HEK293 (cell line): Measurements from ENCODE around the gene CALHM3.

ENCODE experiments used
- CTCF ChIP-seq: fragments of 450-650 bp; formaldehyde crosslinking; IDR thresholded peaks from 2 replicates; pipeline ENCODE4 v1.5.1; 2016; ENCODE audit warnings: missing biosample characterization, missing genetic modification characterization
- GFI1B ChIP-seq: fragments of 450-650 bp; formaldehyde crosslinking; IDR thresholded peaks from 2 replicates; pipeline ENCODE4 v1.5.1; 2016; ENCODE audit warnings: missing biosample characterization, missing genetic modification characterization

DNA sequence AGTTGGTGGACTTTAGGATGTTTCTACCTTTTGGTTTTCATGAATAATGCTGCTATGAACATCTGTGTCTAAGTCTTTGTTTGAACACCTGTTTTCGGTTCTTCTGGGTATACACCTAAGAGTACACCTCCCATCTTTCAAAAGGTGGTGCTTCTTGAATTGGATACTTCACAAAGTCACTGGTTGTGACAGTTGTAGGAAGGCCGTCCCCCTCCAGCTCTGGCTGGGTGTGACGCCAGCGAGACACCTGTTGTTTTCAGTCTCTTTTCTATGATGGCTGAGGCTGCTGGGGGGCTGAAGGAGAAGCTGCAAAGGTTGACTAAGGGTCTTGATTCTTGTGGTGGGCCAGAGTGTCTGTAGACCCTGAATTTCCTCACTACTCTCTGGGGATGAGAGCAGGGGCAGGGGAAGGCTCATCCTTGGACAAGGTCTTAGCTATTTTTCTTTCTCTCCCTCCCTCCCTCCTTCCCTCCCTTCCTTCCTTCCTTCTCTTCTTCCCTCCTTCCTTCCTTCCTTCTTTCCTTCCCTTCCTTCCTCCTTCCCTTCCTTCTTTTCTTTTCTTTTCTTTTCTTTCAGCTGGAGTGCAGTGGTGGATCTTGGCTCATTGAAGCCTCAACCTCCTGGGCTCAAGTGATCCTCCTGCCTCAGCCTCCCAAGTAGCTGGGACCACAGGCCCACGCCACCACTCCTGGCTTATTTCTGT is 20.0 kb upstream of the CALHM3 start:
- TF ChIP-seq CTCF (tag by site-specific recombination) = no peak
- TF ChIP-seq GFI1B (tag by site-specific recombination) = no peak
